GM19452 (cell line): Measurements from ENCODE around the gene ZNF30.
"Not testable (repeated sequence)": the region's sequence is repeated elsewhere in the genome, so short reads cannot be mapped to it uniquely, and the experiment has no call there.

ENCODE experiments used
- ATAC-seq: cut with Tn5 transposase; IDR thresholded peaks from one replicate; pipeline ENCODE4 v1.9.1; 2021; ENCODE audit not compliant: unreplicated experiment

The ZNF30 gene

GRCh38 chr19:34926685-34927375, at the start of gene ZNF30:
Gene ZNF30 (plus strand): TSS chr19:34926903. CDS start chr19:34929948, 3,045 bp downstream.
- peak; percentile 91 for ATAC-seq

DNA sequence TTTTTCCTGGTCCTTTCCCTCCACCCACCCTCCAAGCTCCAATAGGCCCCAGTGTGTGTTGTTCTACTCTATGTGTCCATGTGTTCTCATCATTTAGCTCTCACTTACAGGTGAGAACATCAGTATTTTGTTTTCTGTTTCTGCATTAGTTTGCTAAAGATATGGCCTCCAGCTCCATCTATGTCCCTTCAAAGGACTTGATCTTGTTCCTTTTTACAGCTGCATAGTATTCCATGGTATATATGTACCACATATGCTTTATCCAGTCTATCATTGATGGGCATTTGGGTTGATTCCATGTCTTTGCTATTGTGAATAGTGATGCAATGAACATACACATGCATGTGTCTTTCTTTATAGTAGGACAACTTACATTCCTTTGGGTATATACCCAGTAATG, 47.1 kb upstream of the ZNF30 start:
- ATAC-seq, result no peak

DNA sequence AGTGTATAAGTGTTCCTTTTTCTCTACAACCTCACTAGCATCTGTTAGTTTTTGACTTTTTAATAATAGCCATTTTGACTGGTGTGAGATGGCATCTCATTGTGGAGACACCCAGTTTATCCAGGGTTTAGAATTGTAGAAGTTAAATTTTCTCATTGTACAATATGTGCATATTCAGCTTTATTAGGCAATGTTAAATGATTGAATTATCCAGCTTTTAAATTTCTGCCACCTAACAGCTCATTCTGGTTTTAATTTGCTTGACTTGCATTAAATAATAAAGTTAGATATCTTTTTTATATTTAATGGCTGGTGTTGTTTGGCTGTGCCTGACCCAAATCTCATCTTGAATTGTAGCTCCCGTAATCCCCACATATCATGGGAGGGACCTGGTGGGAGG, 46.7 kb upstream of the ZNF30 start:
- ATAC-seq, result no peak

DNA sequence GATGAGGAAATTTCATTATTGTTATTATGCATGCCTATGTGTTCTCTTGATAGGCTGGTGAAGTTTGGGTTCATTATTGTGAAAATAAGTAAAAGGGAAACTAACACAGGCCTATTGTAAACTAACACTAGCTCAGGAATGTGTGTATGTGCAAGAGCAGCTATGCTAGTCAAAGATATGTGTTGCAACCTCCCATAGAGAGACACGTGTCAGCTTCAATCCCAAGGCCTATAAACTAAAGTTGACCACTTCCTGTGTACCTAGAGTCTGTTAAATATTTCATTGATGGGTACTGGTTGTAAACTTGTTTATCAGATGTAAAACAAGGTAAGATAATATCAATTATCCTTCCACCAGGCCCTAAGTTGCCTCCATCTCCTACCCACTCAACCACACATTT, 44.7 kb upstream of the ZNF30 start:
- no peak for ATAC-seq

DNA sequence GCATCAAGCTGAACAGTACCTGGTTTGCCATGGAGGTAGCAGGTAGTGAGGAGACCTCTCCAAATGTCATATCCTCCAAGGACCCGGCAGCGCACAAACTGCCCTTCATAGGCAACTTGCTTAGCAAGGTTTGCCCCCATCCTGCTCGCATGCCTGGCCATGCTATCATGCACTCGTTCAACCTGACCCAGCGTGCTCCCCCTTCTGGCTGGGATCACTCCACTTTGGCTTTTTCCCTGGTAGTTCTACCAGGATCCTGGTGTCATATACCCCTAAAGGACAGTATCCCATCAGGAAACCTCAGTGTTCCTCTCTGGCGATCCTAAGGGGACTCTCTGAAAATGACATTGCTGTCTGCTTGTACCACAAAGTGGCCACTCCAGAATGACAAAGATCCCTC, 38.6 kb upstream of the ZNF30 start:
- no peak for ATAC-seq

GRCh38 chr19:34900245-34900644, 26.5 kb upstream of the ZNF30 start:
- no peak for ATAC-seq

GRCh38 chr19:34904664-34905527, 21.8 kb upstream of the ZNF30 start:
- ATAC-seq, result no peak

- ATAC-seq, result no peak
Observed at GRCh38 chr19:34910770-34911169, 15.9 kb upstream of the ZNF30 start.

GRCh38 chr19:34917144-34917543, 9.6 kb upstream of the ZNF30 start:
- ATAC-seq, result not testable (repeated sequence)

- no peak for ATAC-seq
Observed at GRCh38 chr19:34918190-34918589, 8.5 kb upstream of the ZNF30 start.

GRCh38 chr19:34920090-34920786, 6.5 kb upstream of the ZNF30 start:
- not testable (repeated sequence) for ATAC-seq

DNA sequence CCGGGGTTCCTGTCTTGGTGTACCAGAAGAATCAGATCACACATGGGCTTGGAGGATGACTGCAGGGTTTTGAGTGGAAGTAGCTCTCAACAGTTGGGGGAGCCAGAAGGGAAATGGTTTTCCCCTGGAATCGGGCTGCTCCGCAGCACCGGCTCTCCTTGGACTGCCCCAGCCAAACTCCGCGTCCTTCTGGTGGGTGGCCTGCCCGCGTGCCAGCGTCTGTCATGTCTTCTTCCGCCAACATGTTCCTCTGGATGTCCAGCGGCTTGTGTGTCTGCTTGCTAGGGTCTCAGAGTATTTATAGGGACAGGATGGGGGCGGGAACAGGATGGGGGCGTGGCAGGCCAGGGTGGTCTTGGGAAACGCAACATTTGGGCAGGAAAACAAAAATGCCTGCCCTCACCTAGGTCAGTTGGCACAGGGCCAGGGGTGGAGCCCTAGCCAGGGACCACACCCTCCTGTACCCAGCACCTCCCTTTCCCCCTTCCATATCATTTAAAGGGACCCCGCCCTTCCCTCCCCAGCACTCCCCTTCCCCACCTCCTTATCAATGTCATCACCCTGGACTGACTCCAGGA, 1.3 kb upstream of the ZNF30 start:
- no peak for ATAC-seq

GRCh38 chr19:34926361-34926684, 380 bp upstream of the ZNF30 start:
- no peak for ATAC-seq

- no peak for ATAC-seq
Observed at GRCh38 chr19:34932494-34932893, 5.8 kb downstream of the ZNF30 start.

DNA sequence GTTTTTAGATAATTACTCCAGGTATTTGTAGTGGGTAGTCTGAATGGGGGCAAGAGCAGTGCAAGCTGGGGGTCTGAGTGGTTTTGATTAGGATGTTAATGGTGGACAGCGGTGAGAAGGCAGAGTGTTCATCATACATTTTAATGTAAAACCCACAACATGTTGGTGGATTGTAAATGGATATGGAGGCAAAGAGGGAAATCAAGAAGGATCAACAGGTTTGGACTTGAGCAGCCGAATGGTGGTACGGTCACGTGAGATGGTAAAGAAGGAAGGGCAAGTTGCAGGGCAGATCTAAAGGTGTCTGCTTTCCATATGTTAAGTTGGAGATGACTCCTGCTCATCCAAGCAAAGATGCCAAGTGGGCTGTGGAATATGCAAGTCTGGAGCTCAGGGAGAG, 9.5 kb downstream of the ZNF30 start:
- no peak for ATAC-seq

DNA sequence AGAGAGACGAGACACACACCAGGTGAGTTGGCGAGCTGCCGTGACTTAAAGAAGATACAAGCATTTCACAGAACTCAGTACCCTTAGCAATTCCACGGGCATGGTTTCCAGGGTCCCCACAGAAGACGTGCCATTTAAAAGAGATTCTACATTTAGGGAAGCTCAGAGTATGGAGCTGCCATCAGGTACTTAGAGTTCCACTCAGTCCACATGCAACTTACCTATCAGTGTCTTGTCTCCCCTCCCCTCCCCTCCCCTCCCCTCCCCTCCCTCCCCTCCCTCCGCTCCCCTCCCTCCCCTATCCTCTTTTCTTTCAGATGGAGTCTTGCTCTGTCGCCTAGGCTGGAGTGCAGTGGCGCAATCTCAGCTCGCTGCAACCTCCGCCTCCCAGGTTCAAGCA, 12.2 kb downstream of the ZNF30 start:
- no peak for ATAC-seq

DNA sequence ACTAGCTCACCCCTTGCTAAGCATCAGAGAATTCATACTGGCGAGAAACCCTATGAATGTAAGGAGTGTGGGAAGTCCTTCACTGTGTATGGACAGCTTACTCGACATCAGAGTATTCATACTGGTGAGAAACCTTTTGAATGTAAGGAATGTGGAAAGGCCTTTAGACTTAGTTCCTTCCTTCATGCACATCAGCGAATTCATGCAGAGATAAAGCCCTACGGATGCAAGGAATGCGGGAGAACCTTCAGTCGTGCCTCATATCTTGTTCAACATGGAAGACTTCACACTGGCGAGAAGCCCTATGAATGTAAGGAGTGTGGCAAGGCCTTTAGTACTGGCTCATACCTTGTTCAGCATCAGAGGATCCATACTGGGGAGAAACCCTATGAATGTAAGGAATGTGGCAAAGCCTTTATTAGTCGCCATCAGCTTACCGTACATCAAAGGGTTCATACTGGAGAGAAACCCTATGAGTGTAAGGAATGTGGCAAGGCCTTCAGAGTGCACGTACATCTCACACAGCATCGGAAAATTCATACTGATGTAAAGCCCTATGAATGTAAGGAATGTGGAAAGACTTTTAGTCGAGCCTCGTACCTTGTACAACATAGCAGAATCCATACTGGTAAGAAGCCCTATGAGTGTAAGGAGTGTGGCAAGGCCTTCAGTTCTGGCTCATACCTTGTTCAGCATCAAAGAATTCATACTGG, 17.3 kb downstream of the ZNF30 start:
- no peak for ATAC-seq

DNA sequence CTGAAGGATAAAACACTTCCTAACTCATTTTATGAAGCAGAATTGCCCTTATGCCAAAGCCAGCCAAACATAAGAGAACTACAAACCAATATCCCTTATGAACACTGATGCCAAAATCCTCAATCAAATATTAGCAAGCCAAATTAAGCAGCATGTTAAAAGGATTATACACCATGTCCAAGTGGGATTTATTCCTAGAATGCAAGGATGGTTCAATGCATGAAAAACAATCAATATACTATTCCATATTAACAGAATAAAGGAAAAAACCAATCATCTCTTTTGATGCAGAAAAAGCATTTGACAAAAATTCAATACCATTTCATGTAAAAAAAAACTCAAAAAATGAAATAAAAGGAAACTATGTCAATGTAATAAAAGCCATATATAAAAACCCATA, 26.4 kb downstream of the ZNF30 start:
- no peak for ATAC-seq

- no peak for ATAC-seq
Observed at GRCh38 chr19:34957830-34958751, 31.4 kb downstream of the ZNF30 start.

DNA sequence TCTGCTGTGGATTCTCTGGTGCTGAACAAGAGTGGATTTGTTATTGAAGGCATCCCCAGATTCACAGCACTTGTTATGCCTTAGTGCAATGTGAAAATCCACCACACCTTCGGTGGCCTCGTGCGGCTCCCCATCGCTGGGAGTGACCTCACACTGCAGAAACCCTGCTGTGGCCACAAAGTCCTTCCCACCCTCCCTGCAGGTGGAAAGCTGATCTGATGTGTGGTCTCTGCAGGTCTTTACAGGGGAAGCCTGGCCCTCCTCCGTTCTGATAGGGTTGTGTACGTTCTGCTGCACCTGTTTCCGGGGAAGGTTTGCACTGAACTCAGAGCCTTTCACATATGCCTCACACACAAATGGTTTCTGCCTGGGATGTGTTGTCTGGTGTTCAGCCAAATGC, 32.3 kb downstream of the ZNF30 start:
- ATAC-seq, result no peak
